ENCODE measurements around the gene SLC35G6. TPM values are rescaled to one million over a fixed set of nuclear protein-coding genes. Genes with fewer than 3 reads are reported as not detected.

Gene SLC35G6
- total RNA-seq, 1 experiment from 2014 or later = 0.26 TPM

GRCh38 chr17:7497228-7497627 lies 16.0 kb downstream of the SLC35G6 start:
- H3K27me3 Mint-ChIP-seq (ENCODE audit: low read depth) = no peaks in the 10 kb centered on the region
- TF ChIP-seq ZNF263 (CRISPR knock-in tag; IDR thresholded peaks at IDR 0.05; ENCODE audit: low read depth) = no peak
- TF ChIP-seq OVOL2 (CRISPR knock-in tag; IDR thresholded peaks at IDR 0.05; ENCODE audit: borderline replicate concordance) = no peak
- no peak for TF ChIP-seq PRRX2 (CRISPR knock-in tag; IDR thresholded peaks at IDR 0.05)
- TF ChIP-seq SOX15 (CRISPR knock-in tag; IDR thresholded peaks at IDR 0.05) = no peak
- no peak for TF ChIP-seq ZBTB21 (CRISPR knock-in tag; IDR thresholded peaks at IDR 0.05; ENCODE audit: borderline replicate concordance)
- TF ChIP-seq TEAD1 (CRISPR knock-in tag; IDR thresholded peaks at IDR 0.05) = no peak
- TF ChIP-seq CREM (CRISPR knock-in tag; IDR thresholded peaks at IDR 0.05) = no peak
- no peak for TF ChIP-seq ERG (CRISPR knock-in tag; IDR thresholded peaks at IDR 0.05)
- TF ChIP-seq ZNF232 (CRISPR knock-in tag; IDR thresholded peaks at IDR 0.05) = no peak
- no peak for TF ChIP-seq RELA (CRISPR knock-in tag; IDR thresholded peaks at IDR 0.05; ENCODE audit: borderline replicate concordance)
- H3K36me3 Mint-ChIP-seq = peaks cover 79% of the 10 kb centered on the region
- H3K4me1 Mint-ChIP-seq = no peaks in the 10 kb centered on the region
- no peak for ATAC-seq
- no peaks in the 10 kb centered on the region for H3K9me3 Mint-ChIP-seq
- H3K27ac Mint-ChIP-seq = no peak overlapping the region
- no peak overlapping the region for H3K4me3 Mint-ChIP-seq
- ChIA-PET CTCF (interaction anchor here (0.6 kb wide), 1 partner anchor 63 kb away, joined by 3 read pairs; no protein-coding TSS in a partner anchor), POLR2A (interaction anchor here (0.5 to 1.2 kb wide), 2 partner anchors 11 to 147 kb away, joined by 3 to 13 read pairs; no protein-coding TSS in a partner anchor)
- no peak for DNase-seq (ENCODE audit: low spot score)

GRCh38 chr17:7497636-7498035 lies 16.4 kb downstream of the SLC35G6 start:
- no peaks in the 10 kb centered on the region for H3K27me3 Mint-ChIP-seq (ENCODE audit: low read depth)
- ATAC-seq = no peak
- TF ChIP-seq SMAD4 (CRISPR knock-in tag; IDR thresholded peaks at IDR 0.05) (no peak), ESRRA (CRISPR knock-in tag; IDR thresholded peaks at IDR 0.05; ENCODE audit: borderline replicate concordance) (no peak), CTCF (IDR thresholded peaks at IDR 0.05) (no peak), ZNF317 (CRISPR knock-in tag; IDR thresholded peaks at IDR 0.05; ENCODE audit: borderline replicate concordance, low read depth) (no peak), FOXK1 (CRISPR knock-in tag; IDR thresholded peaks at IDR 0.05) (no peak), TCF7 (CRISPR knock-in tag; IDR thresholded peaks at IDR 0.05; ENCODE audit: low read depth) (no peak), MYBL2 (CRISPR knock-in tag; IDR thresholded peaks at IDR 0.05) (no peak), ETV6 (CRISPR knock-in tag; IDR thresholded peaks at IDR 0.05) (no peak), JAZF1 (CRISPR knock-in tag; IDR thresholded peaks at IDR 0.05) (no peak), ZNF396 (CRISPR knock-in tag; IDR thresholded peaks at IDR 0.05; ENCODE audit: borderline replicate concordance) (no peak), ARID4B (CRISPR knock-in tag; IDR thresholded peaks at IDR 0.05; ENCODE audit: borderline replicate concordance) (no peak), E2F1 (CRISPR knock-in tag; IDR thresholded peaks at IDR 0.05) (no peak), SP1 (CRISPR knock-in tag; conservative IDR thresholded peaks at IDR 0.05) (no peak), TP53 (CRISPR knock-in tag; IDR thresholded peaks at IDR 0.05) (no peak), PREB (CRISPR knock-in tag; IDR thresholded peaks at IDR 0.05; ENCODE audit: borderline replicate concordance) (no peak), NFYB (CRISPR knock-in tag; conservative IDR thresholded peaks at IDR 0.05; ENCODE audit: low read depth) (no peak)
- no peaks in the 10 kb centered on the region for H3K4me1 Mint-ChIP-seq
- H3K4me3 Mint-ChIP-seq = no peak overlapping the region
- ChIA-PET POLR2A (interaction anchor here (0.5 kb wide), 1 partner anchor 147 kb away, joined by 3 read pairs; no protein-coding TSS in a partner anchor), CTCF (interaction anchor here (0.6 kb wide), 1 partner anchor 63 kb away, joined by 3 read pairs; no protein-coding TSS in a partner anchor)
- H3K36me3 Mint-ChIP-seq = peaks cover 83% of the 10 kb centered on the region
- no peak overlapping the region for H3K27ac Mint-ChIP-seq
- no peak for DNase-seq (ENCODE audit: low spot score)
- no peaks in the 10 kb centered on the region for H3K9me3 Mint-ChIP-seq

Measured in WTC11 (cell line).